Measurements from ENCODE around the gene SPINT2.

Gene SPINT2

DNA sequence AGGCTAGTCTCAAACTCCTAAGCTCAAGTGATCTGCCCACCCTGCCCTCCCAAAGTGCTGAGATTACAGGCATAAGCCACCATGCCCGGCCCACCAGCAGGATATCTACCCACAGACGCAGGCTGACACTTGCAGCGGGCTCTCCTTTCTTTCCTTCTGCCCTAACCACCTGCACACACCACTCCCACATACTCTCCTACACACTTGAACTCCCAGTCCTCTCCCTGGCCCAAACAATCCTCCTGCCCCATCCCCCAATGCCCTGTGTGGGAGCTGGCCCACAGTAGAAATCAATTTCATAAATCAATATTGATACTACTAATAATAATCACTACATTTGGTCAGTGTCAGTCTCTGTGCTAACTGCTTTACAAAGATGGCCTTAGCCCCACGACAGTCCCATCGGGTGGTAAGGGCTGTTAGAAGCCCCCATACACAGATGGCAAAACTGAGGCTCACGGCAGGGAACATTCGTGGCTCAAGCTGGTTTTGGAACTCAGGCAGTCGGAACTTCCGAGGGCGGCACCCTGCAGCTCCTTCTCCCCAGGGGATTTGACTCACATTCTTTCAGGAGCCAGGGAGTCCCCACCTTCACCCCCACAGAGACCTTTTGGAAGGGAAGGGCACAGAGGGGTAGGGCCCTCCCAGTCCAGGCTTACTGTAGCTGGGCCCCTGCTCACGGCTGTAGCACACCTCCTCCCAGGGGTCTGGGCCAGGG, 36.9 kb upstream of the SPINT2 start:
- Histone ChIP-seq H2AFZ (ENCODE audit: low read length) (no peak overlapping the region), H3K4me3 (ENCODE audit: low read depth, low read length, poor library complexity, severe bottlenecking) (no peak overlapping the region)

DNA sequence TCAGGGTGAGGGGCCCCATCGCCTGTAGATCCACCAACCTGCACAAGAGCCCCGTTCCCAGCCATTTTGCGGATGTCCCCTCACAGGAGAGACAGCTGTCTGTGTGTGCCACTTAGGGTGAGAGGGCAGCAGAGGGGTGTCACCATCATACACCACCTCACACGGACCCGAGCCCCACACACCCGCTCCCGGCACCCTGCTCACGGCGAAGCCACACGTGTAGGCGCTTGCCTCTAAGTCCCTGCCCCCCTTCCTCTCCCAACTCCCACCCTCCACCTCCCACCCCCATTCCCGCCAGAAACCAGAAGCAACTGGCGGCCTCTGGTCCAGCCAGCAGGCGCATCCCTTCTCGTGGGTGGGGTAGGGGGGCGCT, 36.4 kb upstream of the SPINT2 start:
- Histone ChIP-seq H3K4me1 (ENCODE audit: insufficient read depth, low read length, severe bottlenecking) (peaks cover 16% of the 10 kb centered on the region), H3K9me2 (ENCODE audit: low read depth, low read length) (no peaks in the 10 kb centered on the region), H3K4me3 (ENCODE audit: low read depth, low read length, poor library complexity, severe bottlenecking) (no peak overlapping the region), H3K9ac (ENCODE audit: low read length) (no peak overlapping the region), H3F3A (ENCODE audit: insufficient read depth, low read length) (no peaks in the 10 kb centered on the region), H3K9me3 (ENCODE audit: low read length) (no peaks in the 10 kb centered on the region), H3K4me2 (ENCODE audit: low read length) (no peak overlapping the region), H3K27me3 (ENCODE audit: insufficient read depth, low read length) (no peaks in the 10 kb centered on the region), H3K79me2 (ENCODE audit: insufficient read depth, low read length) (no peaks in the 10 kb centered on the region), H2AFZ (ENCODE audit: low read length) (no peak overlapping the region), H3K27ac (ENCODE audit: low read depth, low read length, poor library complexity, severe bottlenecking) (no peak overlapping the region), H3K36me3 (ENCODE audit: insufficient read depth, low read length) (no peaks in the 10 kb centered on the region), H4K20me1 (ENCODE audit: insufficient read depth, low read length) (no peaks in the 10 kb centered on the region)
- no peak for TF ChIP-seq EZH2 (IDR thresholded peaks at IDR 0.05; ENCODE audit: borderline replicate concordance, low read length)

More for the DNA sequence above, 36.9 kb upstream of the SPINT2 start:
- H3K9me2 ChIP-seq (ENCODE audit: low read depth, low read length), result no peaks in the 10 kb centered on the region
- H3K4me1 ChIP-seq (ENCODE audit: insufficient read depth, low read length, severe bottlenecking), result peaks cover 16% of the 10 kb centered on the region
- H3K4me2 ChIP-seq (ENCODE audit: low read length), result no peak overlapping the region
- TF ChIP-seq EZH2 (IDR thresholded peaks at IDR 0.05; ENCODE audit: borderline replicate concordance, low read length), result no peak
- TF ChIP-seq, protein P1, sequence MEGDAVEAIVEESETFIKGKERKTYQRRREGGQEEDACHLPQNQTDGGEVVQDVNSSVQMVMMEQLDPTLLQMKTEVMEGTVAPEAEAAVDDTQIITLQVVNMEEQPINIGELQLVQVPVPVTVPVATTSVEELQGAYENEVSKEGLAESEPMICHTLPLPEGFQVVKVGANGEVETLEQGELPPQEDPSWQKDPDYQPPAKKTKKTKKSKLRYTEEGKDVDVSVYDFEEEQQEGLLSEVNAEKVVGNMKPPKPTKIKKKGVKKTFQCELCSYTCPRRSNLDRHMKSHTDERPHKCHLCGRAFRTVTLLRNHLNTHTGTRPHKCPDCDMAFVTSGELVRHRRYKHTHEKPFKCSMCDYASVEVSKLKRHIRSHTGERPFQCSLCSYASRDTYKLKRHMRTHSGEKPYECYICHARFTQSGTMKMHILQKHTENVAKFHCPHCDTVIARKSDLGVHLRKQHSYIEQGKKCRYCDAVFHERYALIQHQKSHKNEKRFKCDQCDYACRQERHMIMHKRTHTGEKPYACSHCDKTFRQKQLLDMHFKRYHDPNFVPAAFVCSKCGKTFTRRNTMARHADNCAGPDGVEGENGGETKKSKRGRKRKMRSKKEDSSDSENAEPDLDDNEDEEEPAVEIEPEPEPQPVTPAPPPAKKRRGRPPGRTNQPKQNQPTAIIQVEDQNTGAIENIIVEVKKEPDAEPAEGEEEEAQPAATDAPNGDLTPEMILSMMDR (IDR thresholded peaks at IDR 0.05; ENCODE audit: low read length), result no peak
- no peaks in the 10 kb centered on the region for H3K9me3 ChIP-seq (ENCODE audit: low read length)
- H3F3A ChIP-seq (ENCODE audit: insufficient read depth, low read length), result no peaks in the 10 kb centered on the region
- H3K27me3 ChIP-seq (ENCODE audit: insufficient read depth, low read length), result no peaks in the 10 kb centered on the region
- H3K9ac ChIP-seq (ENCODE audit: low read length), result no peak overlapping the region
- H3K79me2 ChIP-seq (ENCODE audit: insufficient read depth, low read length), result no peaks in the 10 kb centered on the region
- H3K27ac ChIP-seq (ENCODE audit: low read depth, low read length, poor library complexity, severe bottlenecking), result no peak overlapping the region
- no peaks in the 10 kb centered on the region for H4K20me1 ChIP-seq (ENCODE audit: insufficient read depth, low read length)
- no peaks in the 10 kb centered on the region for H3K36me3 ChIP-seq (ENCODE audit: insufficient read depth, low read length)

DNA sequence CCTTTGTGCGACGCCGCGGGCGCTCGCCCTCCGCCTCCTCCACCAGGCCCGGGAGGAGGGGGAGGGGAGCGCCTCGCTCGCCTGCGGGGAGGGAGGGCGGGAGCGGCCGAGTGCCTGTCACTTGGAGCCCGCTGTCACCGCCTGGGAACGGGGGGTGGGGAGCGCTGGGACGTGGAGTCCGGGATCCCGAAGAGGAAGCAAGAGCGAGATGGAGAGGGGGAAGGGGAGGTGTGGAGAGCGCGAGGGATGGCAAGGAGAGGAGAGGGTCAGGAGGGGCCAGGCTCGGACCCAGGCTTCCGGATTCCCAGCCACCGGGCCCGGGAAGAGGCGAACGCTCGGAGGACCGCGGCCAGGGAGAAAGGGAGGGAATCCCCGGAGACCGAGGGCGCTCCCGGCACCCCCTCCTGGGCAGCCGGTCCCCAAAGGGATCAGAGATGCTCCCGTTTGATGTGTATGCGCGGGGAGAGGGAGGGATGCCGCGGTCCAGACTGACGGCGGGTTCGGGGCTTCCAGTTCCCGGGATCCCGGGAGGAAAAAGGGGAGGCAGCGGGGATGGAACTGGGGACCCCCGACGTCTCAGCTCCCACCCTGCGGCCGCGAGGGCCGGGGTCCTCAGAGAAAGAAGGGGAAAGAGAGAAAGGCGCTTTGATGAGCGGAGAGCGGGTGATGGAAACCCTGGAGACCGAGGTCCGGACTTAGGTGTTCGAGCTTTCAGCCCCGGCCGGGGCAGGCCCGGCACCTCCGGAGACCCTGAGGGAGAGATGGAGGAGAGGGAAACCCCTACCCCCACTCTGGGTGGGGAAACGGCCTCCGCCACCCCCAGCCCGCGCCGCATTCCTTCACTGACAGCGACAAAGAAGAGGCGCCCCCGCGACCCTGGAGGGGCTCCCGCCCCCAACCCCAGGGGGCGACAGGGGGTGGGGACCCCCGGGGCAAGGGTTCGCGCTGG, 35.6 kb upstream of the SPINT2 start:
- no peak overlapping the region for H2AFZ ChIP-seq (ENCODE audit: low read length)
- peak overlapping the region; percentile 70 for H3K9ac ChIP-seq (ENCODE audit: low read length)
- no peaks in the 10 kb centered on the region for H4K20me1 ChIP-seq (ENCODE audit: insufficient read depth, low read length)

More for the DNA sequence above, 35.6 kb upstream of the SPINT2 start:
- H3K36me3 ChIP-seq (ENCODE audit: insufficient read depth, low read length), result no peaks in the 10 kb centered on the region
- H3K4me2 ChIP-seq (ENCODE audit: low read length), result peak overlapping the region; percentile 97
- H3K4me1 ChIP-seq (ENCODE audit: insufficient read depth, low read length, severe bottlenecking), result peaks cover 10% of the 10 kb centered on the region
- no peak for TF ChIP-seq EZH2 (IDR thresholded peaks at IDR 0.05; ENCODE audit: borderline replicate concordance, low read length)
- TF ChIP-seq, protein P1 (IDR thresholded peaks at IDR 0.05; ENCODE audit: low read length), result no peak
- H3K4me3 ChIP-seq (ENCODE audit: low read depth, low read length, poor library complexity, severe bottlenecking), result peak overlapping the region; percentile 72
- no peaks in the 10 kb centered on the region for H3K27me3 ChIP-seq (ENCODE audit: insufficient read depth, low read length)
- no peaks in the 10 kb centered on the region for H3F3A ChIP-seq (ENCODE audit: insufficient read depth, low read length)
- no peaks in the 10 kb centered on the region for H3K9me3 ChIP-seq (ENCODE audit: low read length)
- H3K79me2 ChIP-seq (ENCODE audit: insufficient read depth, low read length), result no peaks in the 10 kb centered on the region
- H3K9me2 ChIP-seq (ENCODE audit: low read depth, low read length), result no peaks in the 10 kb centered on the region
- no peak overlapping the region for H3K27ac ChIP-seq (ENCODE audit: low read depth, low read length, poor library complexity, severe bottlenecking)

Measured in OCI-LY1 (cell line).